Measurements from ENCODE around the gene ATP6V1F.

ATP6V1F gene

DNA sequence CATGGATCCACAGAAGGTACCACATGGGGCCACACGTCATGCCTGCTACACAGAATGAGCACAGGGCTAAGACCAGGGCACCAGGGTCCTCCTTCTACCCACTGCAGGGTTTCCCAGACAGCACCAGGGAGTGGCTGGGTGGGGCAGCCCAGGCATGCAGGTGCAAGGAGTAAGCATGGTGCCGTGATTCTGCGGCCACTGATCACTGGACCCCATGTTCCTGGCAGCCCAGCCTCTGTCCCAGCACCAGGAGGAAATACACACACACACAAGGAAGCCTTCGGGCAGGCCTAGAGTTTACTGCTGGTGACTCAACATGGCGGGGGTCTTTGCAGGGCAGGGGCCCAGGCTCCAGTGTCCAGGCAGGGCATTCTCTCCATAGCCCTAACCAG lies 13.9 kb downstream of the ATP6V1F start:
- Mint-ChIP-seq H3K4me1 (ENCODE audit: low read depth) (peaks cover 2% of the 10 kb centered on the region), H3K4me3 (no peak overlapping the region), H3K27ac (no peak overlapping the region), H3K36me3 (ENCODE audit: low read depth) (no peaks in the 10 kb centered on the region), H3K27me3 (ENCODE audit: low read depth) (peaks cover 6% of the 10 kb centered on the region), H3K9me3 (no peaks in the 10 kb centered on the region)
- no peak for DNase-seq (ENCODE audit: low spot score)

DNA sequence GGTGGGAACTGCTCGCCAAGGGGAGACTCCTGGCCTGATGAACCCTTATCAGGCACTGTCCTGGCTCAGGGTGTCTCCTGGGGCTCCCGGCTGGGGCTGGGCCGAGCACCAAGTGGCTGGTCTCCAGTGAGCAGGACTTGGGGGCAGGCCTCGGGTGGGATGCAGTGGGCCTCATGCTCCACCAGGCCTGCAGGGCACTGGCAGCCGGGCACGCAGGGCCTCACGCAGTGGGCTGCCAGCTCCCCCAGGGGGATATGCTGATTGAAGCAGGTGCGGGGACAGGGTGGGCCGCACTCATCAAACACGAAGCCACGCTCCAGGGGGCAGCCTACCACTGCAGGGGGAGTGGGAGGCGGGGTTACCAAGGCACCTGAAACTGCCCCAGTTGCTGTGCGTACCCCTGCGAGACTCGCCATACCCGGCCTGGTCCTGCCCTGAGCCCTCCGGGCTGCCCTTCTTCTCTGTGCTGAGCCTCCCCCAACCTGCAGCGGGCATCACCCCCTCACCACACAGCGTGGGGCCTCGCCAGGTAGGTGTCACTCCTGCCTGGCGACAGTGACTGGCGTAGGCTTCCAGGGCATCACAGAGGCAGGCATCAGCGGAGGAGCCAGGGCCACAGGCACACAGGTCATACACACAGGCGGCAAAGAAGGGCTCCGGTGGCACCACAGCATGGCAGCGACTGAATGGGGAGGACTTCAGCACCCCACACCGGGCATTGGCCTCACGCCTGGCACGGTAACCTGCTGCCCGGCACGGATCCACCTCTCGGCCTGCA lies 14.5 kb downstream of the ATP6V1F start:
- no peaks in the 10 kb centered on the region for H3K9me3 Mint-ChIP-seq
- H3K27me3 Mint-ChIP-seq (ENCODE audit: low read depth), result peaks cover under 1% of the 10 kb centered on the region
- no peaks in the 10 kb centered on the region for H3K36me3 Mint-ChIP-seq (ENCODE audit: low read depth)
- H3K27ac Mint-ChIP-seq, result no peak overlapping the region
- peaks cover 2% of the 10 kb centered on the region for H3K4me1 Mint-ChIP-seq (ENCODE audit: low read depth)
- H3K4me3 Mint-ChIP-seq, result no peak overlapping the region
- DNase-seq (ENCODE audit: low spot score), result no peak

DNA sequence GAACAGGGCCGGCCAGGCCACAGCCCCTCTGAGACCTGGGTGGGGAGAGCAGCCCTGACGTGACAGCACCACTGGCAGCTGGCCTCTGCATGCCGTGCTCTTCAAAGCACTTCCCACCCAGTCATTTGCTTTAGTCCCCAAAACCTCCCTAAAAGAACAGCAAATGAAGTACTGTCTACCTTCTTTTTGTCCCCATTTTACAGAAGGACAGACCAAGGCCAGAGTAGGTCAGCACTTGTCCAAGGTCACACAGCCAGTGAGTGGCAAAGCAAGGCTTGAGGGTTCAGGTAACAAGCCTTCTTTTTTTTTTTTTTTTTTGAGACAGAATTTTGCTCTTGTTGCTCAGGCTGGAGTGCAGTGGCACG lies 15.1 kb downstream of the ATP6V1F start:
- DNase-seq (ENCODE audit: low spot score), result no peak
- Mint-ChIP-seq H3K4me3 (no peak overlapping the region), H3K36me3 (ENCODE audit: low read depth) (no peaks in the 10 kb centered on the region), H3K27ac (no peak overlapping the region), H3K4me1 (ENCODE audit: low read depth) (peaks cover 2% of the 10 kb centered on the region), H3K27me3 (ENCODE audit: low read depth) (no peaks in the 10 kb centered on the region), H3K9me3 (no peaks in the 10 kb centered on the region)

DNA sequence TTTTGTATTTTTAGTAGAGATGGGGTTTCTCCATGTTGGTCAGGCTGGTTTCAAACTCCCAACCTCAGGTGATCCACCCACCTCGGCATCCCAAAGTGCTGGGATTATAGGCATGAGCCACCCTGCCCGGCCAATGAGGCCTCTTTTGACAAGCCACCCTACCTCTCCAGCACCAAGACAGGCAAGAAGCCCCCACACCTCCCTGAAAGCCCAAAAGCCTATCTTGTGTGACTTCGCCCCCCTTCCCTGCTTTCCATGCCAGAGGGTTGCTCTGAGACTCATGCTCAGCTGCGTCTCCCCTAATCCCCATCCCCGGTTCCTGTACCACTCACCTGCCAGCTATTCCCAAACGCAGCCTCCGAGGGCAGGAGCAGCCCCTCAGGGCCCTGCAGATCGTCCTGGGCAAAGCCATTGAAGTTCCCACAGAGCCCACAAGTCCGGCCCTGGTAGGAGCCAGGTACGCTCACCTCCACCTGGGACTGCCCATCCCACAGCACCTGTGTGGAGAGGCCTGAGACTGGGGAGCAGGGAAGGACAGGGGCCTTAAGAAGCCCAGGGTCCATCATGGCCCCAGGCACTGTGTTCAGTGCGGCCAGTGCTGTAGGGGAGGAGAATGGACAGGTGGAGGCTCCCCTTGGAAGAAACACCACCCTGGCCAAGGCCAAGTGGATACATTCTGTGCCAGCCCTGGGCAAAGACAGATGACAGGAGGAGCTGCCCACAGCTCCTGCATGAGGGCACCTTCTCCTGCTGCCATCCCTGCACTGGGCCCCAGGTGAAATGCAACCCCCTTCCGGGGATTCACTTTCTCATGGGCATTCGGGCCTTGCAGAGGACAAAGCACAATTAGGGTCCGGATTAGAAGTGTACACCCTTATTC lies 15.8 kb downstream of the ATP6V1F start:
- DNase-seq (ENCODE audit: low spot score), result no peak
- H3K27ac Mint-ChIP-seq, result no peak overlapping the region
- peaks cover 2% of the 10 kb centered on the region for H3K4me1 Mint-ChIP-seq (ENCODE audit: low read depth)
- no peaks in the 10 kb centered on the region for H3K36me3 Mint-ChIP-seq (ENCODE audit: low read depth)
- H3K4me3 Mint-ChIP-seq, result no peak overlapping the region
- H3K27me3 Mint-ChIP-seq (ENCODE audit: low read depth), result no peaks in the 10 kb centered on the region
- no peaks in the 10 kb centered on the region for H3K9me3 Mint-ChIP-seq

DNA sequence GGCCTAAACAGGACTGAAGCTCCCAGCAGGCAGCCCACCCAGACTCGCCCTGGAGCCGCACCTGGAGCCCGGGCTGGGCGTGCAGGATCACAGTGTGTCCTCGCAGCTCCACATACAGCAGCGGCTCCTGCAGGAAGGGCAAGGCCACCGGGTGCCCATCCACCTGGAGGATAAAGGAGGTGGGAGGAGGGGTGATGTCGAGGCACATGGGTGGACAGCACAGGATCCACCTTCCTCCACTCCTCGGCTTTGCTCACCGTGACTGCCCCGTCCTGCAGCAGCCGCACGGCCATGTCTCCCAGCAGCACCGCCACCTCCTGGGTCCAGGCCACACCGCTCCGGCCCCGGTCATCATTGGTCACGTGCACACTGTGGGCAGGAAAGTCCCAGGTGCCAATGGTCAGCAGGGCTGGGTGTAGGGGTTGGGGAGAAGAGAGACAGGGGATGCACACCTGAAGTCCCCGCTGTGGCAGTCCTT lies 16.8 kb downstream of the ATP6V1F start:
- Mint-ChIP-seq H3K4me3 (no peak overlapping the region), H3K9me3 (no peaks in the 10 kb centered on the region), H3K27me3 (ENCODE audit: low read depth) (no peaks in the 10 kb centered on the region), H3K4me1 (ENCODE audit: low read depth) (peaks cover 3% of the 10 kb centered on the region), H3K27ac (no peak overlapping the region), H3K36me3 (ENCODE audit: low read depth) (no peaks in the 10 kb centered on the region)
- DNase-seq (ENCODE audit: low spot score), result no peak

DNA sequence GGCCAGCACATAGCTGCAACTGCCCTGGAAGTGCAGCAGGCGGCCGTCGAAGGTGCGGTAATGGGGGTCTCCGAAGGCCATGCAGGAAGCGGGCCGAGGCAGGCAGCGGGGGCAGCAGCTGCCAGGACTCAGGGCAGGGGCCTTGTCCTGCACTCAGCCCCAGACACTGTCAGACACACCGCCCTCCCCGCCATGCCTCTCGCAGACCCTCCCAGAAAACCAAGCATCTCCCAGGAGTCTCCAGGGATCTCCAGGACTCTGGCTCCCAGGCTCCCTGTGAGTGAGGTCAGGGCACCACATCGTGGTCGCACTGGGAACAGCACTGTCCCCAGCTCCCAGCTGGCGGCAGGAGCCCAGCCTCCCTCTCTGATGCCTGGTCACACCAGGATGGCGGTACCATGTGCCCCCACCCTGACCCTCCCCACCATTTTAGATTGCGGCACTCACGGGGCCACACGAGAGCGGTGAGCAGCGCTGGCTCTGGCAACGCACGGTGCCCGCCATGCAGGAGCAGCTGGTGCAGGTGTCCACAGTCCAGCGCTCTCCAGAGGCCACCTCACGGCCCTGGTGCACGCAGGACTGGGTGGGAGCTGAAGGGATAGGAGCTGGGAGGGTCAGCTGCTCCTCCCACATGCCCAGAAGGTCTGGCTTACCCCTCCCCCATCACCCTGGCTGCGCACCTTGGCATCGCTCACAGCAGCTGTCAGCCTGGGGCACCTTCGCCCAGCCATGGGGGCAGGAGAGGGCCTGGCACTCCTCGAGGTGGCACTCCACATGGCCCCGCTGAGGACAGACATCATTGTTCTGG lies 17.5 kb downstream of the ATP6V1F start:
- no peaks in the 10 kb centered on the region for H3K27me3 Mint-ChIP-seq (ENCODE audit: low read depth)
- H3K36me3 Mint-ChIP-seq (ENCODE audit: low read depth), result no peaks in the 10 kb centered on the region
- H3K4me1 Mint-ChIP-seq (ENCODE audit: low read depth), result peaks cover 3% of the 10 kb centered on the region
- no peaks in the 10 kb centered on the region for H3K9me3 Mint-ChIP-seq
- no peak overlapping the region for H3K27ac Mint-ChIP-seq
- H3K4me3 Mint-ChIP-seq, result no peak overlapping the region
- DNase-seq (ENCODE audit: low spot score), result no peak

DNA sequence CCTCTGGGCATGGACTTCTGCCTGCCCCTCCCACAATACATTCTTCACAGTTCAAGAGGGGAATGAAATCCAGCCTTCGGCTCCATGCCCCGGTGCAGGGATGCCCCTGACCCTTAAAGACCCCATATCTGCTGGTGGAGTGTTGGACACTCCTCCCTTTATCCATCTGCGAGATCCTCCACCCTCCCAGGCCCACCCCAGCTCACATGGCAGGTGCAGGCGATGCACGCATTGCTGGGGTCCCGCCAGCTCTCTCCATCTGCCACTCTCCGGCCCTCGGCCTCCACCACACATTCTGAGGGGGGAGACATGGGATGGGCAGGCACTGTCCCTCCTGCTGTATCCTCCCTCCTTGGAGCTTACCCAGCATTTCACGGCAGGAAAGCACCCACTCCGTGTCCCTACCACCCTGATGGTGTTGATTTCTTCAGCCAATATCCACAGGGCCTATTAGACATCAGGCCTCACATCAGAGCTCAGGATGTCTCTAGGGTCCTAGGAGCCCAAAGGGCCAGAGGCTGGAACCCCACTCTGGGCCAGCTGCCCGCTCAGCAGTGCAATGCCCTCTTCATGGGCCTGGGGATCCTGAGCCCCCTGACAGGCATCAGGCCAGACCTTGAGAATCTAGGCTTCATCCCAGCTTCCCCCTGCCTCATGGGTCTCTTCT lies 18.3 kb downstream of the ATP6V1F start:
- Mint-ChIP-seq H3K4me3 (no peak overlapping the region), H3K27me3 (ENCODE audit: low read depth) (no peaks in the 10 kb centered on the region), H3K4me1 (ENCODE audit: low read depth) (peaks cover 3% of the 10 kb centered on the region), H3K9me3 (no peaks in the 10 kb centered on the region), H3K36me3 (ENCODE audit: low read depth) (no peaks in the 10 kb centered on the region), H3K27ac (no peak overlapping the region)
- DNase-seq (ENCODE audit: low spot score), result no peak

DNA sequence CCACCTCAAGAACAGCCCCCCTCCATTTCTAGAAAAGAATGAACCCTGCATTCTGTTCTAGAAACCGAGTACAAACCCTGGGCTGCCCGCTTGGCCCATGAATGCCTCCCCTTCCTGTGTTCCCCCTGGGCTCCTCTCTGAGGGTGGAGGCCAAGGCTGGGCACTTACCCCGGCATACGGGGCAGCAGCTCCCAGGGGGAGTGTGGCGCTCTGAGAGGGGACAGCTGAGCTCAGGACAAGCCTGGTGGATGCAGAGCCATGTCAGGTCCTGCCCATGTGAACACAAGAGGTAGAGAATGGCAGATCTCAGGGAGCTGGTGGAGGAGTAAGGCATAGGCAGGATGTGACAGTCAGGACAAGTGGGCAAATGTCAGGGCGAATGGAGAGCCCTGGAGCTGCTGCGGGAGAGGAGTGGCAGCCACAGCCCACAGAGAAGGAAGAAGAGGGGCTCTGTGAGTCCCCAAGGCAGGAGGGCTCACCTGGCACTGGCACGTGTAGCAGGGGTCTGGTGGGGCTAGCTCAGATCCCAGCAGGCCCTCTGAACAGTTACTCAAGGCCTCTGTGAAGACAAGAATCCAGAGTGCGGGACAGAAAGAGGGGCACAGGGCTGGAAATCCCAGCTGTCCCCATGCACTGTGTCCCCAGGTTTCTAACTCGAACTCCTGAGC lies 18.9 kb downstream of the ATP6V1F start:
- H3K4me3 Mint-ChIP-seq, result no peak overlapping the region
- H3K27ac Mint-ChIP-seq, result no peak overlapping the region
- H3K36me3 Mint-ChIP-seq (ENCODE audit: low read depth), result no peaks in the 10 kb centered on the region
- DNase-seq (ENCODE audit: low spot score), result no peak
- H3K27me3 Mint-ChIP-seq (ENCODE audit: low read depth), result no peaks in the 10 kb centered on the region
- peaks cover 3% of the 10 kb centered on the region for H3K4me1 Mint-ChIP-seq (ENCODE audit: low read depth)
- H3K9me3 Mint-ChIP-seq, result no peaks in the 10 kb centered on the region

DNA sequence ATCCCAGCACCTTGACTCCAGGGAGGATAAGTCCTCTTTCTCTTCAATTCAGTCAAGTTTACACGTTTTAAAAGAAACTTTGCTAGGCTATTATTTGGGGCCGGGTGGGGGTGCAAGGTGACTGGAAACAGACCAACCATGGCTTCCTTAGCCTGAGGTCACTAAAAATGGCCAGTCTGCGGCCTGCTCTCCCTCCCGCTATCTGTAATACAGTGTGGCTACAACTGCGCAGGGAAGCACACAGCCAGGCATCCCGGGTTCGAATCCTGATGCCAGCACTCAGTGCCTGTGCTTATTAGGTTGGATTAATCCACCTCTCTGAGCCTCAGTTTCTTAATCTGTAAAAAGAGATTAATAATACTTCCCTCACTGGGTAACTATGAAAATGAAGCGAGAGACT lies 19.5 kb downstream of the ATP6V1F start:
- Mint-ChIP-seq H3K27me3 (ENCODE audit: low read depth) (no peaks in the 10 kb centered on the region), H3K9me3 (no peaks in the 10 kb centered on the region), H3K36me3 (ENCODE audit: low read depth) (no peaks in the 10 kb centered on the region), H3K27ac (no peak overlapping the region), H3K4me3 (no peak overlapping the region), H3K4me1 (ENCODE audit: low read depth) (peaks cover 3% of the 10 kb centered on the region)
- DNase-seq (ENCODE audit: low spot score), result no peak

DNA sequence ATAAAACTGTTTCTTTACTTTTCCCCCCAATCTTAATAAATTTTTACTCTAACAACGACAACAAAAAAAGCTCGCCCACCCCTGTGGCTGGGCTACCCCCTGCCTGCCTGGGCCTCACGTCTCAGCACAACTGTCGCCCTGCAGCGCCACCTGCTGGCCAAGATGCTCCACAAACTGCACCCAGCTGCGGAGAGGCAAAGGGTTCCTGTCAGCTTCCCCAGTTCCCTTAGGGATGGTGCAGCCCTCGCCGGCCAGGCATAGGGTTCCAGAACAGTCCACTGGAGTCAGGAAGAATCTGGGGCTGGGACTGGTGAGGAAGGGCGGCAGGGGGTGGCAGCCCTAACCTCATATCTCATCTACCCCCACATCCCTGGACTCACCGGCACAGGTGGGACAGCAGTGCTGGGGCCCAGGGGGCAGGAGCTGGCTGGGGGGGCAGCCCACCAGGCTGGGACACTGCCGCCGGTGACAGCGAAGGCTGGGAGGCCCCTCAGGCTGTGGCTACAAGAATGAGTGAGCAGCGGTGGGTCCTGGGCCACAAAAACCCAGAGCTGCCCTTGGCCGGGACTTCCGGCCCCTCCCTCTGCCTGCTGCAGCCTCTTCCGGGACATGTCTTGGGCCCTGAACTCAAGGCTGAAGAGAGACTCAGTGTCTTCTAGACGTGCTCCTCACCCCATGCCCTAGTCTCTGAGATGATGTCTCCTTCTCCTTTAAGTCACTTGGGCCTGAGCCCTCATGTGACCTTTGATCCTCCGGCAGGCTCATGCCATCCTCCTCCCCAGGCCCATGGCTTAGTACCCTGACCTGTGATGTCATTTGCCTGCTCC lies 21.2 kb downstream of the ATP6V1F start:
- peak; percentile 71 for DNase-seq (ENCODE audit: low spot score)
- Mint-ChIP-seq H3K36me3 (ENCODE audit: low read depth) (no peaks in the 10 kb centered on the region), H3K4me1 (ENCODE audit: low read depth) (peaks cover 2% of the 10 kb centered on the region), H3K27me3 (ENCODE audit: low read depth) (peaks cover under 1% of the 10 kb centered on the region), H3K4me3 (no peak overlapping the region), H3K9me3 (no peaks in the 10 kb centered on the region), H3K27ac (no peak overlapping the region)

DNA sequence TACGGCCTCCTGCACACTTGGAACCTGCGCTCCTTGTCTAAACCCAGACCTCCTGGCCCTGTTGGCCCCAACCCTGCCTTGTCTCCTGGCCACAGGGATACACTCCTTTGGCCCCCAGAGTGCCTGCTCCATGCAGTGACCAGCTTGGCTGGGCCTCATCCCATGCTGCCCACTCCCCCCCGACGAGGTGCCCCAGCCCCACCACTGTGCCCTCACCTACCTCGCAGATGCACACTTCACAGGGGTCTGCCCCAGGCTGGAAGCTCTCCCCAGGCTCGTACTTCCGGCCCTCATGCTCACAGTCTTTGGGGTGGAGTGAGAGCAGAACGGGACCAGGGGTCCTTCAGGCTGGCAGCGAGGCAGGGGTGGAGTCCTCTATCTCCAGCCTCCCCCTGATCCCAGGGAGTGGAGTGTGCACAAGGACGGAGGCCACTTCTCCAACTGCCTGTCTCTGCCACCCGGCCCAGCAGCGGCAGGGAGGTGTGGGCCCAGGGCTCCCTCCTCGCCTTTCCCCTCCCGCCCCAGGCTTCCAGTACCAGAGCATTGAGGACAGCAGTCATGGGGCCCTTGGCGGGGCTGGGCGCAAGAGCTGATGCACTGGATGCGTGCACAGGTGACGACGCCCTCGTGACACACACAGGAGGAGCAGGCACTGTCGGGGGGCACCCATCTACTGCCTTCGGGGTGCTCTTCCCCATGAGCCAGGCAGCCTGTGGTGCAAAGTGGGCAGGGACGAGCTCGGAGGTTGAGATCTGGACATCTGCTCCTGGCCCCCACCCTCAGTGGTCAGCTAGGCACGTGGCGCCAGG lies 22.1 kb downstream of the ATP6V1F start:
- peaks cover 2% of the 10 kb centered on the region for H3K4me1 Mint-ChIP-seq (ENCODE audit: low read depth)
- H3K27me3 Mint-ChIP-seq (ENCODE audit: low read depth), result peaks cover 5% of the 10 kb centered on the region
- no peak overlapping the region for H3K4me3 Mint-ChIP-seq
- no peak overlapping the region for H3K27ac Mint-ChIP-seq
- no peaks in the 10 kb centered on the region for H3K9me3 Mint-ChIP-seq
- H3K36me3 Mint-ChIP-seq (ENCODE audit: low read depth), result no peaks in the 10 kb centered on the region
- DNase-seq (ENCODE audit: low spot score), result no peak
